OCI-LY1 (cell line): ENCODE measurements around the gene VKORC1.

Source experiments
- CTCF ChIP-seq: fragments of 200-600 bp; sonication (generic), shearing (Covaris generic); IDR thresholded peaks from 2 replicates; pipeline ENCODE4 v1.5.1; 2017; ENCODE audit warnings: mild to moderate bottlenecking, antibody characterized with exemption, low read length, moderate library complexity, mixed read lengths
- EZH2 ChIP-seq: fragments of 200-600 bp; sonication (generic), shearing (Covaris generic); IDR thresholded peaks from 2 replicates; pipeline ENCODE4 v1.8.0; 2017; ENCODE audit warnings: borderline replicate concordance, mixed run types, mild to moderate bottlenecking, antibody characterized with exemption, low read length, moderate library complexity, mixed read lengths

- TF ChIP-seq CTCF (no peak), EZH2 (no peak)
Observed at GRCh38 chr16:31043898-31044481, 50.6 kb downstream of the VKORC1 start.
